Inflammatory macrophage (primary cell): Measurements from ENCODE around the gene DLGAP1.

Source experiments
- DNase-seq, 2 donors: peaks; one replicate each; pipeline ENCODE4 v3.0.0-alpha.2; 2020 to 2022

DLGAP1 gene

DNA sequence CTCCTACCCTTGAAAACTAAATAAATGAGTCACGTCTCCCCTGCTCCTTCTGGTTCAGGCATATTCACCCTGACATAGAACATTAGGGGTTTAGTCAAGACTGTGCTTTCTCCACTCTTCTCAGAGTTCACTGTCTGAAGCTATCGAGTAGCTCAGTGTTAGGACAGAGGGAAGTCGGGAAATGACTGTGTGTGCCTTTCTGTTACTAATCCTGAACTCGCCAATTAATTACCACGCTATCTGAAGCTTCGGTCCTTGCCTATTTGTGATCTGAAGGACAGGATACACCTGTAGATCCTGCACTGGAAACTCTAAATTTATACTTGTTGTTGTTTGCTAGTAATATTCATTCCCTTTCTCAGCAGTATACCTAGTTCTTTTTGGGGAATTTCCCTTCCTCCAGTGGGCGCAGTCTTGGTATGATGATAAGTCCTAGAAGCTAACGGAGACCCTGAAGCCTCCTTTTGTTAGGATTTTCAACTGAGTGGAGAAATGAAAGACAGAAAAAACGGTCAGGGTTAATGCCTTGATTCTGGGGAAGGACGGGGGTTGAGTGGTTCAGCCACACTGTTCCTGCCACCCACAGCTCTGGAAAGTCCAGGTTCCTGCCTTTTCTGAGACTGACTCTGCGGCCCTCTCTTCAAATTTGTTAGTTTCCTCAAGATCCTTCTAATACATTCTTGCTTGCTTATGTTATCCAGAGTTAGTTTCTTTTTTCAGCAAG is 218.0 kb downstream of the DLGAP1 start:
- DNase-seq: no peak

DNA sequence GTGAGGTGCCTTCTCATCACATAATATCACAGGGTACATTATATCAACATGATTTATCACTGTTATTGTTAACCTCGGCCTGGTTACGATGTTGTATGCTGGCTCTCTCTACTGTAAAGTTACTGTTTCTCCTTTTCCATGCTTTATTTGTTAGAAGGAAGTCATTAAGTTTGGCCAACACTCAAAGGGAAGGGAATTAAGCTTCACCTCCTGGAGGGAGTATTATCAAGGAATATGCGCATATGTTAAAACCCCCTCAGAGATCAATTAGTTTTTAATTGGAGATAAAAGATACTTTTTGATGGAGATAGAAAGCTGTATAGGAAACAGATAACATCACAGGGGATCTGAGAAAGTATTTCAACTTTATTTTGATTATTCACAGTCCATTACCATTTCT is 221.6 kb downstream of the DLGAP1 start:
- DNase-seq: no peak

- no peak for DNase-seq
These were observed 222.5 kb downstream of the DLGAP1 start for GRCh38 chr18:4232656-4233055.

DNA sequence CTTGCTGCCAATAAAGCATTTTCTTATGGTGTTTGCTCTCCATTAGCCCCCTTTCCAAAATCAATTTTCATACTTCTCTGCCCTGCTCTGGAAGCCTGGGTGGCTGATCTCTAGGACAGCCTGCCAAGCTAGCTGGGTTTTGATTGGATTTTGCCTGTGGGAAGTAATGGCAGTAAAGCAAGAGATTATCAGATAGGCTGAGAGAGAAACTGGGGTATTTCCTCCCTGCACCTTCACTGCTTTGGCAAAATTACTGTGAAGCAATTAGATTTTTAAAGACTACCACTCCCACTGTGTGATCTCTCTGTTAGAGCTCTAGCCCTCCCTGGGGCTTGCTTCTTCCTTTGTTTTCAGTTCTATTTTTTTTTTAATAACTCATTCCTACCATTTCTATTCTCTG is 223.8 kb downstream of the DLGAP1 start:
- no peak for DNase-seq

DNA sequence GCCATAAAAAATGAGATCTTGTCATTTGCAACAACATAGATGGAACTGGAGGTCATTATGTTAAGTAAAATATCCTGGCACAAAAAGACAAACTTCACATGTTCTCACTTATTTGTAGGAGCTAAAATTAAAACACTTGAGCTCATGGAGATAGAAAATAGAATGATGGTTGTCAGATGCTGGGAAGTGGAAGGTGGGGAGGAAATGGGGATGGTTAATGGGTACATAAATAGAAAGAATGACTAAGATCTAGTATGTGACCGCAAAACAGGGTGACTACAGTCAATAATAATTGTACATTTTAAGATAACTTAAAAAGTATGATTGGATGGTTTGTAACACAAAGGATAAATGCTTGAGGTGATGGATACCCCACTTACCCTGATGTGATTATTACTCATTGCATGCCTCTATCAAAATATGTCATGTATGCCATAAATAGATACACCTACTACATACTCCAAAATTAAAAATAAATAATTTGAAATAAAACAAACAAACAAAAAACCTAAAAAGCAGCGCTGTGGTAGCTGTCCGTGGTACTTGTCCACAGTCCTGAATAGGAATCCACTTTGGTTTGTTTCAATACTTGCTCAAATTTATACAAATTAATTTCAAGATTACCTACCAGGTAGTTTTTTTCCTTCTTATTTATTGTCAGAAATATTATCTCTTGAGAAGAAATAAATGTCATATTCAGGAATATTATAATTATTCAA is 224.5 kb downstream of the DLGAP1 start:
- no peak for DNase-seq

DNA sequence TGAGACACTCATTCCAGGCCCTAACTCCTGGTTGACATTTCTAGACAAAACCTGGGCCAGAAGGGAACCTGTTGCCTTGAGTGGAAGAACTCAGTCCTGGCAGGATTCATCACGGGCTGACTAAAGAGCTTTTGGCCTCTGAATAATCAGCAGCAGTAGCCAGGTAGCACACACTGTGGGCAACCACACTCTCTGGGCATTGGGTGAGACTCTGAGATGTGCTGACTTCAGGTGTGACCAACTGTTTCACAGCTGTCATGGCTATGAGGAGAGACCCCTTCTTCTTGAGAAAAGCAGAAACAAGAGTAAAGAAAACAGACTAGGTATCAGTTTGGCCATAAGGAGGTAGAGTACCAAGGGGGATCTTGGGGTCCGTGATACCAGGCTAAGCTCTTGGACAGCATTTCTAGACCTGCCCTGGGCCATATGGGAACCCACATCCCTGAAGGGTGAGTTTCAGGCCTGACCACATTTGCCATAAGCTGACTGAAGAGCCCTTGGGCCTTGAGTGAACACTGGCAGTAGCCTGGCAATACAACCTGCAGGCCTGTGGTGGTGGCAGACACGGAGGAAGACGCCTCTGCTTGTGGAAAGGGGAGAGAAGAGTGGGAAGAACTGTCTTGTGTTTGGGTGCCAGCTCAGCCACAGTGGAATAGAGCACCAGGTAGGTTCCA is 230.9 kb downstream of the DLGAP1 start:
- DNase-seq: no peak

DNA sequence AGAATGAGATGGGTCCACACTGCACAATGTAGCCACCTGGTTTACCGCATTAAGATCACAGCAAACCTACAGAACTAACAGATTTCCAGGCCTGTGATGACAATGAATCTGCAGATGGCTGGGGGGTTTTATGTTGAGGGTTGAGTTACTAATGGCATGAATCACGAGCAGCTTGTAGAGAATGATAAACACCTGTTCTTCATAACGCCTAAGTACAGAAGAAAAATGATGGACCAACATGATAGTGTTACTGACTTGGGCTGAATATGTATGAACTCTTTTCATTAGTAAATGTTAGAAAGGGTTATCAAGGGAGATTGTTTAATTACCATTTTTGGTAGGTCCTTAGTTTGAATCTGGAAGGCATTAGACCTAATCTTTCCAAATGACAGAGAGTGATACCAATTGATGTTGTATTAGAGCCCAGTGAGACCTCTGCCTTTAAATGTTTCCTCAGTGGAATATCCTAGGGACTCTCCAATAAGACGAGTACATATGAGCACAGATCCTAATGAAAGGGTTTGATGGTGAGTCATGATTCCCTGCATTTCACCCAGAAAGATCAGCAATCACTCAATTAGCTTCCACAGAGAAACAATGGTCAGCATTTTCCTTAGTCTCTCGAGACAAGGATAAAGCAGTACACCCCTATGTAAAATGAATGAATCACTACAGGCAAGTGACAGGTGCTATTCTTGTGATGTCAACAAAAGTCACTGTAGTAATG is 243.8 kb downstream of the DLGAP1 start:
- DNase-seq: no peak

DNA sequence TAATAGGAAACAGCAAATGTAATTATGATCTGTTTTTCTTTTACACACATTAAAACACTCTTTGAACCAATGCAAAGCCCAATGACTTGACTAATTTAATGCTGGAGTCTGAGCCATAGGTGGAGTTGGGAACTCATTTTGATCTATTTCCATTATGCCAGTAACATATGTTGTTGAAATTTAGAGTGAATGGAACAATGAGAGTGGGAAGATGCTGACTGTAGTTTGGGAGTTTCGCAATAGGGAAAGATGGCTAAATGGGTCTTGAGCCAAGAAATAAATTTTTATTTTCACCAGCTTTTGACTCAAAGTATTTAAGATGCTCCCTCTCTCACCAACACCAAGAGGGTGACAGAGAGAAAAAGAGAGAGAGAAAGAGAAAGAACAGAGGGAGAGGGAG is 246.7 kb downstream of the DLGAP1 start:
- DNase-seq: no peak

GRCh38 chr18:4207383-4207985 is 247.6 kb downstream of the DLGAP1 start:
- DNase-seq: no peak

DNA sequence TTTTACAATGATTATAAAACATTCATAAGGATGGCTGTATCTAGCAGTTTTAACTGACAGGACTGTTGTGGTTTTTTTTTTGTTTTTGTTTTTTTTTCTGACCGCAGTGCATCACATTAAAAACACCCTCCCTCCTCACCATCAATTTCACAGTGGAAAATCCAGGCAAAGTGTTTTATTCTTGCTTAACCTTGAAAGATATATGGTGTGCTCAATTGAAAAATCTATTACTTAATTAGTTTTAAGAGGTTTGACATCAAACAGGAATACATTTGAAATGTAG is 250.7 kb downstream of the DLGAP1 start:
- DNase-seq: no peak

DNA sequence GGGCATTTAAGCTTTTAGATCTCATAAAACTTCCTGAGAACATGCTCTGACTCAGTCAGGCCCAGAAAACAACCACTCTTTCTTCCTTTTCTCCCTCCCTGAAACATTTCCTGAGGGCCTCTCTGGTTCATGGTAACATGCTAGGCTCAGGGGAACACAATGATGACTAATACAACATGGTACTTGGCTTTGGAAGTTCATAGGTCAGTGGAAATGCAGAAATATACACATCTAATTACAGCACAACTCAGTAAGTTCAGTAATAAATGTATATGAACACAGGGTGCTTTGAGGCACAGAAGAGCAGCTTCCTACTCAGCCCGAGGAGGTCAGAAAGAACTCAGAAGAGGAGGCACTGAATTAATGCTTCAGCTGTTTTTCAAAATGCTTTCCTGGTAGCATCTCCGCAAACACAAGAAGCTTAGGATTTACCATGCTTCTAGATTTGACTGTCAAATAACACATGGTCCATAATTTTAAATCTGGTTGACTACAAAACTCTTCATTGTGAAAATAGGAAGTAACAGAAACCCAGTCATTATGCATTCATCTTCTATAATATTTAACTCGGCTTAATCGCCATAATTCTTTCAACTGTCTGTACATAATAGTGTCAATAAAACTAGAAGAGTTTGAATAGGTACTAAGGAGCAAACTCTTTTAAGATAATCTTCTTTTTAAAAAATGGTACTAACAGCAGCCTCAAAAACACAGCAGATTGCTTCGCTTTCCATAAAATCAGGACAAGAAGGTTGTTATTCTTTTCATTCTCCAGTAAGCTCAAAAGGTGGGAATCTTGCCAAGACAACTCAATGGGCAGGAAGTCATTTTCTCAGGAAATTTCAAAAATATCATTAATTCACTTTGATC is 251.3 kb downstream of the DLGAP1 start:
- DNase-seq: no peak

GRCh38 chr18:4200399-4200798 is 254.7 kb downstream of the DLGAP1 start:
- DNase-seq: no peak

DNA sequence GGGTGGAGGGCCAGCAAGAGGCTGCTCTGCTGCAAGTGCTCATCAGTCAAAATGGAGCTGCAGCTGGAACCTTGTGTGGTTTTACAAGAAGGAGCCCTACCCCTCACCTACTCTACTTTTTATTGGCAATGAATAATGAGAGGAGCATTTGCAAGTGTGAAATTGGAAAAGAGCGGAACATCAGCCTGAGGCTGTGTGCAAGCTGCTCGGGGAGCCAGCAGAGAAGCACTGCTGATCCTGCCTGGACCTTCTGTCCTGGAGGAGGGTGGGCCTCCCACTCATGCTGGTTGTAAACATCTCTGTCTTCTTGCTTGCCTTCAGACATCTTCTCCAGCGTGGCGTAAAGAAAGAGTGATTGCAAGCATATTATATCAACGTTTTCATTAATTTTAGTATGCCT is 256.2 kb downstream of the DLGAP1 start:
- DNase-seq: no peak

- no peak for DNase-seq
These were observed 258.8 kb downstream of the DLGAP1 start for GRCh38 chr18:4196351-4196750.

DNA sequence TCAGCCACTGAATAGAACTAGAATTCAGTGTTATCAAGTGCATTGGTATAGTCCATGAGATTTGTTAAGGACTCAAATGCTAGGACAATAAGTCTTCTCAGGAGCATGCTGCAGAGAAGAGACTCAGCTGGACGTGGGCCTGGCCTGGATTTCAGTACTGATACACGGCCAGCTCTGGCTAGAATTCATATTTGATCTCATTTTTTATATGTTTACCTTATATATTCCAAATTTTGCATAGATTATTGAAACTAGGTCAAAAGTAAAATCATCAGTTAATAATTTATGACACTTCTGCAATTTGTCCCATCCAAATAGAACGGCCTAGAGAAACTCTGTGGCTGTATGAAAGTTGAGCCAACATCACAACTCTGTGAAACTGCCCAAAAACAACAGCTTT is 262.0 kb downstream of the DLGAP1 start:
- no peak for DNase-seq

DNA sequence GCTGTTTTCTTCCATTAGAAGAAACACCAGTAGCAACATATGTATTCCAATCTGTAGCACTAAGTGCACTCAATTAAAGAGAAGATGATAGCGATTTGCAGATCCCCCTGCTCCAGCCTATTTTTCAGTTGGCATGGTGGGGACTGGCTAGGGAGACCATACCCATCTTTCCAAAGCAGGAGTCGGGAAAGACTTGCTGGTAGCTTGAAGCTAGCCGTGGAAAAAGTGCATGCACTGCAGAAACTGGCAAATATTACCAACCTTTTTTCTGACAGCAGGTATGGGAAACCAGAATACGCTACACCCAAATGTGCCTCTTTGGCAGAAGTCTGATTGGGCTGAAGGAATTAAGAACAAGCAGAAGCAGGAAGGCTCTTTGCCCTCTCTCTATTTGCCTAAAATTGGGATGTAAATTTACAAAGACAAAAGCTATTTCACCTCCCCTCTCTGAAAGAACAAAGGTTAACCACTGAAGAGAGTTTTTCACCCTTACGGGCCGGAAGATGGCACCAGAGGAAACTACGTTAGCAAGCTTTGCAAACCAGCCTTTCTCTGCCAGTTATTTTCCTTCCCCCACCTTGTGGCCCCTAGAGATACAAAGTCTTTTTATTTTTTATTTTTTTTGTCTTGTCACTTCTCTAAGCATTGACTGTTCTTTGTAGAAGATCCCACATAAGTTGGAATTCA is 273.1 kb downstream of the DLGAP1 start:
- DNase-seq: no peak

DNA sequence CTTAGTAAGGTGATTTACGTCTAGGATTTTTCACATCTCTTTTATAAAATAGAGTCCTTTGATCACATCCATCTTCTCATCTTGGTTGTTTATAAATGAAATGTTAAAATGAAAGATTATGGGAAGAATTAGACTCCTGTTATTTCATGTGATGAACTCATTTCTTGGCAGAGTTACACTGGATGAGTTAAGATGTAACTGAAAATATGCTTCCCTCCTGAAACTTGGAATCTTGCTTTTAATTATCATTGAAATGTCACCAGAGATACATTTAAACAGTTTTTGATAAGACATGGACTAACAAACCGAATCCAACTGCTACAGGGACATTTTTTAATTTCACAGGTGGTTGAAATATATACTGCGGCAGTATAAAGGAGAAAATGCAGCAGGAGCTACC is 274.0 kb downstream of the DLGAP1 start:
- no peak for DNase-seq

GRCh38 chr18:4172196-4173100 is 282.7 kb downstream of the DLGAP1 start:
- DNase-seq: no peak

GRCh38 chr18:4157352-4157751 is 297.8 kb downstream of the DLGAP1 start:
- DNase-seq: no peak

DNA sequence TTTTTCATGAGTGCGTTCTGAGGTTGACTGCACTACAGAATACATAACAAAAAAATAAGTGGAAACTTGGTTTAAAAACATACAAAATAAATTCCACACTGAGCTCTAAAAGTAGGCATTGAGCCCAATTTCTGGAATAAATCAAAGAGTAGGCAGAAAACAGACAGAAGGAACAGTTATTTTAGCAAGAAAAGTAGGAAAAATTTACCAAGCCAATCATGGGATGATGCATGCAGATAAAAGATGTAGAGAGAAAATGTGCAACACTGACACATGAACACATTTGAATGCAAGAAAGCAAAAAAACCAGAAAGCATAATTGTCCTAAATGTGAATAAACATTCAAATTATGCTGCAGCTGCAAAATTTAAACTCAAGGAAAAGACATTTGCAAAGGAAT is 308.3 kb downstream of the DLGAP1 start:
- no peak for DNase-seq
